Motor neuron (in vitro differentiated cells): ENCODE data around the gene COL23A1. TPM values are rescaled to one million over a fixed set of nuclear protein-coding genes. Genes with fewer than 3 reads are reported as not detected.

Source experiments
- ATAC-seq, 8 experiments: fragments of 200-7000 bp; cut with Tn5 transposase; replicated peaks in 6 of 8; 2 replicates each; pipeline ENCODE4 v1.8.0; 2021; ENCODE audit warnings: mild to moderate bottlenecking in 8 of 8, moderate library complexity in 8 of 8
- H3K27ac ChIP-seq, 2 donors: fragments of 250-450 bp; sonication (Bioruptor Pico); 2 replicates each; pipeline ENCODE4 v1.9.0; 2021; ENCODE audit warnings: antibody characterized with exemption in 2 of 2, mild to moderate bottlenecking in 2 of 2, moderate library complexity in 1 of 2
- H3K4me1 ChIP-seq, 2 donors: fragments of 250-450 bp; sonication (Bioruptor Pico); replicated peaks in 1 of 2; 2 replicates each; pipeline ENCODE4 v1.6.1; 2021; ENCODE audit warnings: antibody characterized with exemption in 2 of 2, mild to moderate bottlenecking in 2 of 2, moderate library complexity in 1 of 2
- H3K4me3 ChIP-seq, 5 donors: fragments of 250-450 bp; sonication (Bioruptor Pico); 2 replicates each; pipeline ENCODE4 v1.9.0; 2021; ENCODE audit warnings: antibody characterized with exemption in 5 of 5, mild to moderate bottlenecking in 5 of 5, moderate library complexity in 4 of 5
- WGBS, 10 experiments: fragments of 450-650 bp; shearing (Covaris generic); methylation state at CpG; one replicate each; pipeline ENCODE4 v1.0.0; 2022; 5-methylcytosine and 5-hydroxymethylcytosine counted together
- in situ Hi-C, 9 experiments: fragments of 400-800 bp; cut with MboI; loops; one replicate each; pipeline ENCODE4 v1.15.0; 2021; ENCODE audit warnings: low sequenced_read_pairs in 9 of 9, low pct_unique_long_range_greater_than_20kb in 2 of 9; ENCODE audit not compliant: unreplicated experiment in 9 of 9
- total RNA-seq, 8 experiments: library from RNA; unstranded; fragments of 300-600 nt; gene quantifications; 2 replicates each; pipeline versions ENCODE4 v1.2.3 to v1.2.4, GENCODE V29; 2022

The COL23A1 gene
- total RNA-seq, 8 experiments from 2014 or later, result 0.10 to 10.8 (median 0.20) TPM

DNA sequence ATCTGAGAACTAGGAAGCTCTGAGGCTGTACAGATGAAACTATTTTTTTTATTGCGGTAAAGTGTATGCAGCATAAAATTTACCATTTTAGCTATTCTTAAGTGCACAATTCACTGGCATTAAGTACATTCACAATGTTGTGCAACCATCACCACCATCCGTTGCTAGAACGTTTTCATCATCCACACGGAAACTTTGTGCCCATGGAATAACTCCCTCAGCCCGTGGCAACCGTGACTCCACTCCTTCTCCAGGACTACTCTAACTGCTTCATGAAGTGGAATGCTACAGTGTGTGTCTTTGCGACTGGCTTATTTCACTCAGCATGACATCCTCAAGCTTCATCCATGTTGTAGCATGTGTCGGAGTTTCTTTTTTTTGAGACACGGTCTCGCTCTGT lies 57.1 kb downstream of the COL23A1 start:
- peak in 1 of 8 experiments; percentile 73 for ATAC-seq
- Histone ChIP-seq H3K27ac (no peak overlapping the region), H3K4me3 (no peak overlapping the region), H3K4me1 (peaks cover 5 to 11% of the 10 kb centered on the region in 2 donors)
- 38 to 95% (median 84%) methylated on average over 1 to 8 of the region's 10 CpGs; no CpG with 5 or more reads in 1 of the 10 experiments for WGBS, 10 experiments
- in situ Hi-C loops, result no loop called here

DNA sequence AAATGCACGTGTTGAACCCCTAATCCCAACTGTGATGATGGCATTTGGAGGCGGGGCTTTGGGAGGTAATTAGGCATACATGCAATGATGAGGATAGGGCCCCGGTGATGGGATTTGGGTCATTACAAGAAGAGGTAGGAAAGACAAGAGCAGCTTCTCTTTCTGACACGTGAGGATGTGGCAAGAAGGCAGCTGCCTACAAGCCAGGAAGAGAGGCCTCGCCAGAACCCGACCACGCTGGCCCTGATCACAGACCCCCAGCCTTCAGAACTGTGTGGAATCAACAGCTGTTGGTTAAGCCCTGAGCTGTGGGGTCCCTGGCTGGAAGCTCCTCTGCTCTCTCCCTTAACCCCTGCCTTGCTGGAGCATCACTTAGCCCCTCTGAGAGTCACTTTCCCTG lies 57.5 kb downstream of the COL23A1 start:
- no peak for ATAC-seq
- WGBS, 10 experiments, result 45 to 90% (median 49%) methylated on average over 2 to 4 of the region's 7 CpGs; no CpG with 5 or more reads in 5 of the 10 experiments
- no peak overlapping the region for H3K4me3 ChIP-seq
- peaks cover 3 to 8% of the 10 kb centered on the region in 2 donors for H3K4me1 ChIP-seq
- in situ Hi-C loops, result no loop called here
- H3K27ac ChIP-seq, result no peak overlapping the region

DNA sequence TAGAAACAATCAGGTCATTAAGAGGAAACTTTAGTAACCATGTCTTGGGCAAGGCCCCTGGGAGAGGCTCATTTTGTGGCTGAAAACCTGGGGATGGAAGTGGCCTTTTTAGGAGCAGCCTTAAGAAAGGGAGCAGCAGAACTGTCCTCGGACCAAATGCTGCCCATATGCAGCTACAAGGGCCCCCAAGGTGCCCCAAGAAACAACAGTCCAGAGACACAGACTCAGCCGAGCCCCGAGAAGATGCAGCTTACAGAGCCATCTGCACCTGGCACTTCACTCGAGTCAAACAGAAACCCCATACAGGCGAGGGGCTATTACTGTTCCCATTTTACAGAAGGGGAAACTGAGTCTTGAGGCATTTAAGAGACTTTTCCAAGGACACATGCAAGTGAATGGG lies 58.0 kb downstream of the COL23A1 start:
- no peak overlapping the region for H3K27ac ChIP-seq
- H3K4me3 ChIP-seq, result no peak overlapping the region
- WGBS, 10 experiments, result 80 to 100% (median 86%) methylated on average over 2 to 4 of the region's 5 CpGs; no CpG with 5 or more reads in 6 of the 10 experiments
- ATAC-seq, result no peak
- in situ Hi-C loops, result no loop called here
- peaks cover 3 to 7% of the 10 kb centered on the region in 2 donors for H3K4me1 ChIP-seq

DNA sequence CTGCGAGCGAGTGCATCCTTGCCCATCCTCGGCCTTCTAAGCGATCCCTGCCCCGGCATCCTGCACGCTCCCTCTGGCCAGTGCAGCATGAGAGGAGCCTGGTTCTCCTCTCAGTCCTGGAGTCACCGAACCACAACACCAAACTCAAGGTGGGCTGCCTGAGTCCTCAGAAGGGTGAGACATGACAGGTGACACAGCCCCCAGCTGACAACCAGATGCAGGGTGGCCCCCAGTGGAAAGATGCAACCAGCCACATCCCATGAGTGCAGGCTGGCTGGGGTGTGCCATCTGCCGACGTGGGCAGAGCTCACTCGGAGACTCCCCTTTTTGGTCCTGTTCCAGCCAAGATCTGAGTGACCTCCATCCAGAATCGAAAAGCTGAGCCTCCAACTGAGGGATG lies 58.4 kb downstream of the COL23A1 start:
- Histone ChIP-seq H3K27ac (no peak overlapping the region), H3K4me3 (no peak overlapping the region), H3K4me1 (peaks cover under 1 to 4% of the 10 kb centered on the region in 2 donors)
- 60 to 100% (median 81%) methylated on average over 1 to 8 of the region's 11 CpGs; no CpG with 5 or more reads in 6 of the 10 experiments for WGBS, 10 experiments
- in situ Hi-C loops, result no loop called here
- no peak for ATAC-seq

DNA sequence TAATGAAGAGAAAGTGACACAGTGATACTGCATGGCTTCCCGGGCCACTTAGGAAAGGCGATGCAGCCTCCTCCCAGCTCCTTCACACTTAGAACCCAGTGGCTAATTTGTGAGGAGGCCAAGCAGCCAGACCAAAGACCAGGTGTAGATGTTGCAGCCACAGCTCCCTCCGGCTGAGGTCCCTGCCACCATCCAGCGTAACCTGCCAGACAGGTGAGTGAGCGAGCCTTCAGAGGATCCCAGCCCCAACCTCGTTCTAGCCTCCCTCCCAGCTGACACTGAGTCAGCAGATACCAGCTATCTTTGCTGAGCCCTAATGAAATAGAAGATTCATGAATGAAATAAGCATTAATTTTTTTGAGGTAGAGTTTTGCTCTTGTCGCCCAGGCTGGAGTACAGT lies 59.7 kb downstream of the COL23A1 start:
- in situ Hi-C loops, result no loop called here
- Histone ChIP-seq H3K4me3 (no peak overlapping the region), H3K27ac (no peak overlapping the region), H3K4me1 (no peaks in the 10 kb centered on the region)
- 21 to 100% (median 69%) methylated on average over 1 to 7 of the region's 7 CpGs; no CpG with 5 or more reads in 2 of the 10 experiments for WGBS, 10 experiments
- ATAC-seq, result no peak

DNA sequence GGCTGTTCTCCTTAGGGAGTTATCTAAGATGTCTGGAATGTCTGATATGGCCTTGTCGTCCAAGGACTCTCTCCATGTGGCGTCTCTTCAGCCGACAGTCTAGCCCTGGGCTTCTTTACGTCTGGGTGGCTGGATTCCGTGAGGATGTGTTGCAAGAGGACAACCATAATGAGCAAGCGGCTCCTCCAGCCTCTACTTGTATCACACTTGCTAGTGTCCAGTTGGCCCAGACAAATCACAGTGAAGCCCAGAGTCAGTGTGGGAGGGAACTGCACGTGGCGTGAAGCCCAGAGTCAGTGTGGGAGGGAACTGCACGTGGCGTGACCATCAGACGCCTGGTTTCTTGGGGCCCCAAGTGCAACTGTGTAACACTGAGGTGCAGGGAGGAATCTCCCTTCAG lies 61.1 kb downstream of the COL23A1 start:
- no peaks in the 10 kb centered on the region for H3K4me1 ChIP-seq
- in situ Hi-C loops, result no loop called here
- 20 to 90% (median 80%) methylated on average over 1 to 5 of the region's 11 CpGs; no CpG with 5 or more reads in 5 of the 10 experiments for WGBS, 10 experiments
- no peak overlapping the region for H3K4me3 ChIP-seq
- no peak for ATAC-seq
- no peak overlapping the region for H3K27ac ChIP-seq

DNA sequence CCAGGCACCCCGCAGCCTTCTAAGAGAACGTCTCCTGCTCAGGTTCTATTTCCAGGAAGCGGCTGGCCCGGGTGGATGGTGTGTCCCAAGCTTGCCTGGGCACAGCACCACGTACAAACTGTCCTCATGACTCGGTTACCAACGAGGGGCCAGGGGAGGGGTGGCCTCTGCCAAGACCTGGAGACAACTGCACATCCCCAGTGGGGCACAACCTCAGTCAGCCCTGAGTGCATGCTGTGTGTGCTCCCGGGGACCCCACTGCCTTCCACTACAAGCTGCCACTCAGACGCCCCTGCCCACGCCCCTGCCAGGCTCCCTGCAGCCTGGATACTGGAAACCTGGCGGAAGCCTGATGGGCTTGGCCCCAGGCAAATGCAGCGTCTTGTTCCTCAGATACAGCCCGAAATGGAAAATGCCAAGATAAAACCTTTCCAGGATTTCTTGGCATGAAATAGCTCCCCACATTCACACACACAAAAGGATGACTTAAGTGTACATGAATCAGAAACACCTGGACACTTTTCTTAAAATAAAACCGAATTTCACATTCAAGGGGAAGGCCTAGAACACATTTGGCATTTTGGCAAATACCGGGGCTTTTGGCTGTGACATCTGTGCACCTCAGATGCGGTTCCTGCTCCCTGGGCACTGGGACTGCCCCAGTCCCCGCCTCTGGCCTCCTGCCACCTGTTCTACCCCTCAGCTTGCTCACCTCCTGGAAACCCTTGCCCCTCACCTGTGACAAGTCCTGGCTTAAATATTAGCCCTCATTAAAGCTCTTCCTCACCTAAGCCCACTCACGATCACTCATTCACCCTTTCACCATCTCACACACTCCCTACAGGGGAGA lies 62.5 kb downstream of the COL23A1 start:
- Histone ChIP-seq H3K4me3 (no peak overlapping the region), H3K27ac (no peak overlapping the region), H3K4me1 (no peaks in the 10 kb centered on the region)
- peak in 1 of 8 experiments; percentile 52 for ATAC-seq
- in situ Hi-C loops, result no loop called here
- 9 to 100% (median 80%) methylated on average over 1 to 11 of the region's 18 CpGs; no CpG with 5 or more reads in 4 of the 10 experiments for WGBS, 10 experiments

DNA sequence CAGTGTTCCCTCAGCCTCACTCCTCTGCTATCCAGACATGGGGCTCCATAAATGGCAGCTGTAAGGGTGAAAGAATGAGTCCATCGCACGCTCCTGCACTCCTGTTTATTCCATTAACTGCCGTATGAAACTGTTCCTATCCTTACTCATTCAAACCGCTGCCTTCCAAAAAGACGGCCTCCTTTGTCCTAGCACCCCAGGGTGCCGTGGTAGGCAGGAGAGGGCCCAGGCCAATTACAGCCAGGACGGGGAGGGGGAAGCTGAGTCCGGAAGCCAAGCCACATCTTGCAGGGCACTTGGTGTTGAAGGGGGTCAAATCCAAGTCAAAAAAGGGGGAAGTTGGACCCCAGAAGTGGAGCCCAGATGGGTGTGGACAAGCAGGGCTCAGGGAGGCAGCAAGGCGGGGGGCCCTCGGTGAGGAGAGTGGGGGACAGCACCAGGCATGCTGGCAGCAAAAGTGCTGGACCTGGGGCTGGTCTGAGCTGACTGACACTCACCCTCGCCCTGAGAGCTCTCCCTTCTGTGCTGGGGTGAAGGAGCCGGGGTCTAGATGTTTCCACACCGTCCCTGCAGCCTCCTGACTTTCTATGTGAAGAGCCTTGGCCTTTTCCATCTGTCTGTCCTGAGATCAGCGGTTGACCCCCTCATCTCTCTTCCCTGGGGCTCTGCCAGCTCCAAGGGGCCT lies 63.3 kb downstream of the COL23A1 start:
- no peak overlapping the region for H3K4me3 ChIP-seq
- no peak for ATAC-seq
- in situ Hi-C loops, result no loop called here
- H3K27ac ChIP-seq, result no peak overlapping the region
- WGBS, 10 experiments, result 28 to 93% (median 60%) methylated on average over 1 to 4 of the region's 14 CpGs; no CpG with 5 or more reads in 5 of the 10 experiments
- H3K4me1 ChIP-seq, result no peaks in the 10 kb centered on the region

DNA sequence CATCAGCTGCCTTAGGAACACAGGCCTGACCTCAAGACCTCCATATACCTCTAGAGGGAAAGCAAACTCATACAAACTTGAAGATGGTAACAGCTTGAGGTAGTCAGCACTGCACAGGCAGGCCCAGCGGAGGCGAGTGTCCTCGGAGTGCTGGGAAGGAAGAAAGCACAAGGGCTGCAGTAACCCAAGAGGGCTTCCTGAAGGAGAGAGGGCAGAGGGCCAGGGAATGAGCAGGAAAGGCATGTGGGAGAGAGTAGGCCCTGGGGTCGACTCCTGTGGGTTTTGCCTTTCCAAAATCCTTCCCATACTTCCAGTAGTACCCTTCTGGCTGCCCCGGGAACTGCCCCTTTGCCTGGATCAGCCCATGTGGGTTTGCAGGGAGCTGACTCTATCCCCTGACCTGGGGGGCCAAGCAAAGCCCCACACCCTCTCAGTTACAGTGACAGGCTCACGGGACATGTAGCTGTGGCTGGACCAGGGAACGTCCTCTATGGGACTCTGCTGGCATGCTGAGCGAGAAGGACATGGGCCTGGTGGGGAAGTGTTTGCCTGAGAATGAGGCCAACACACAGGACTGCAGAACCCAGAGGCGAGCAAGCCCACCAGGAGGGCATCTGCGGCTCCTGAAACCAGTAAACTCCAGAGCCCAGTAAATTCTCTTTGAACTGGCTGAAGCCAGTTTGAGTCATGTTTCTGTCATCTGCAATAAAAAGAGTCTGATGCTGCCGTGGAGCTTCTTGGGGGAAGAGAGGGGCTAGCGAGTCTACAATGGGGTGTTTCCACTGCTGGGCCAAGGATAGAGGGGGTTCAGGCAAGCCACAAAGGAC lies 64.1 kb downstream of the COL23A1 start:
- 50 to 94% (median 76%) methylated on average over 1 to 10 of the region's 12 CpGs; no CpG with 5 or more reads in 3 of the 10 experiments for WGBS, 10 experiments
- Histone ChIP-seq H3K4me1 (no peaks in the 10 kb centered on the region), H3K4me3 (no peak overlapping the region), H3K27ac (no peak overlapping the region)
- ATAC-seq, result no peak
- in situ Hi-C loops, result no loop called here

DNA sequence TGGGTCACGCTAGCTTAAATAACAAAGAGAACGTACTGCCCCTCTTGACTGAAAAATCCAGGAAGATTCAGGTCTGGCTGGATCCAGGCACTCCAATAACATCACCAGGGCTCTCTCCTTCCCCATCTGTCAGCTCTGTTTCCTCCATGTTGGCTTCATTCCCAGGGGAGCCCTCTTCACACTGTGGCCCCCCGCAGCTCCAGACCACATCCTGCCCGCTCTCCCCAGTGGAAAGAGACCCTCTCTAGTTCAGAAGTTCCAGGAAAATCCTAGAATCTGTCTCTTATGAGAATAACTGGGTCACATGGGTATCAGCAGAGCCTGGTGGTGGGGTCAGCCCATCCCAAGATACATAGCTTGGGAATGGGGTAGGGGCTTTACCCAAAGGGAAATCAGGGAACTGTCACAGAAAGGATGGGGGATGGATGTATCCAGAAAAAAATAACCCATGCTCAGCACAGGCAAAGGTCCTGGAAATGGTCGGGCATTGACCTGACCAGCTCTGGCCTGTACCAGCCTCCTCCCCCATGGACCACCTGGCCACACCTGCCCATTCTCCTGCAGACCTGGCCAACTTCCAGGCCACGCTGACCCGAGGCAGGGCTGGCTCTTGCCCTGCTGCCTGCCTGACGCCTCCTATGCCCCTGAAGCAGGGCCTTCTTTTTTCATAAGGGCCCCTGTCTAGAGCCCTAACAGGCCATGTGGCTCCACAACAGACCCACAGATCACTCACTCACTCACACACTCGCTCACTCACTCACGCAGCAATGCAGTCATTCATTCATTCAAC lies 65.9 kb downstream of the COL23A1 start:
- in situ Hi-C loops, result no loop called here
- H3K4me3 ChIP-seq, result no peak overlapping the region
- H3K4me1 ChIP-seq, result no peaks in the 10 kb centered on the region
- ATAC-seq, result no peak
- 20 to 100% (median 86%) methylated on average over 1 to 10 of the region's 10 CpGs; no CpG with 5 or more reads in 2 of the 10 experiments for WGBS, 10 experiments
- no peak overlapping the region for H3K27ac ChIP-seq

DNA sequence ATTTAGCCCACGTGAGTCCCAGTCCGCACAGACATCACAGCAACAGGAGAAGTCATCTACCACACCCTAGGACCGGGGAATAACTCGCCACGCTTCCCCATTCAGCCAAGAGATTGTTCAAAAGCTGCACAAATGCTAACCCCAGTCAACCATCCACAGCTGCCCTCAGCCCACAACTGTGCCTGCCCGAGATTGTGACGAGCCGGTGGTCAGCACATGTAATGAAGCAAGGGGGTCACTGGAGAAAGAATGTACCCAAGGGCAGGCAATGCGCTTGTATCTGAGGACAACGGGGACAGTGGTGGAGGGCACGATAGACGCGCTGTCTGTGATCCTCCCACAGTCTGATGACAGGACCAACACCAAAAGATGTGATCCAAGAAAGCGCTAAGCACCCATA lies 67.8 kb downstream of the COL23A1 start:
- Histone ChIP-seq H3K27ac (no peak overlapping the region), H3K4me1 (no peaks in the 10 kb centered on the region), H3K4me3 (no peak overlapping the region)
- WGBS, 10 experiments, result 20 to 95% (median 79%) methylated on average over 1 to 9 of the region's 14 CpGs; no CpG with 5 or more reads in 2 of the 10 experiments
- in situ Hi-C loops, result no loop called here
- ATAC-seq, result no peak

DNA sequence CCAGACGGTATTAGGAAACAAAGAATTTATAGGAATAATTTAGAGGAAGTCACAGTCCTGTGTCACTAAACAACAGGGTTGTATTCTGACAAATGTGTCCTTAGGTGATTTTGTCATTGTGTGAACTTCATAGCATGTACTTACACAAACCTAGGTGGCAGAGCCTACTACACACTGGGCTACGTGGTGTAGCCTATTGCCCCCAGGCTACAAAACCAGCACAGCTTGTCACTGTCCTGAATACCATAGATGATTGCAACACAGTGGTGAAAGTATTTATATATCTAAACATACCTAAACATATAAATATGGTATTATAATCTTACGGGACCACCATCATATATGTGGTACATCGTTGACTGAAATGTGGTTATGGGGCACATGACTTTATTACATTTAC lies 69.3 kb downstream of the COL23A1 start:
- H3K27ac ChIP-seq, result no peak overlapping the region
- in situ Hi-C loops, result no loop called here

More for the DNA sequence above, 69.3 kb downstream of the COL23A1 start:
- ATAC-seq, result no peak
- 0 to 100% (median 52%) methylated on average over 1 to 4 of the region's 4 CpGs; no CpG with 5 or more reads in 3 of the 10 experiments for whole genome bisulfite sequencing, 10 experiments
- H3K4me3 ChIP-seq, result no peak overlapping the region
- no peaks in the 10 kb centered on the region for H3K4me1 ChIP-seq
